HepG2 (cell line): ENCODE data around the gene CRYAB. TPM values are rescaled to one million over a fixed set of nuclear protein-coding genes. Genes with fewer than 3 reads are reported as not detected.

ENCODE experiments used
- ATAC-seq: fragments of 200-7000 bp; cut with Tn5 transposase; 3 replicates; pipeline ENCODE4 v1.9.1; 2020; ENCODE audit warnings: mild to moderate bottlenecking, moderate library complexity
- BruUV-seq: library from RNA; stranded (reverse); fragments of 400-500 nt; replicated peaks from 2 replicates; lab custom pipeline; 2021; lab: Mats Ljungman, UMichigan
- CTCF ChIA-PET: fragments of 300-600 bp; formaldehyde crosslinking; extraction: SDS; loops from one replicate; lab custom pipeline; 2021; ENCODE audit warnings: low total read pairs, inconsistent platforms, low intra/inter-chr PET ratio; lab: Yijun Ruan, JAX
- POLR2A ChIA-PET: fragments of 350-600 bp; sonication (Branson Sonifier 250); formaldehyde crosslinking; loops from one replicate; lab custom pipeline; 2020; ENCODE audit warnings: antibody characterized with exemption, inconsistent platforms; lab: Yijun Ruan, JAX
- DNase-seq: peaks from one replicate; pipeline ENCODE4 v3.0.0-alpha.2; 2015; ENCODE audit warnings: low spot score
- FAIRE-seq: peaks from 3 replicates; lab custom pipeline; 2011; peaks lifted over from hg19 to GRCh38; lab: Jason Lieb, UNC
- H2AFZ ChIP-seq: one replicate; pipeline ENCODE4 v1.6.1; 2011; ENCODE audit warnings: low read length, inconsistent platforms
- H3K27ac ChIP-seq: fragments of 300-600 bp; 3 replicates; pipeline ENCODE4 v1.8.0; 2011; ENCODE audit warnings: mixed run types, mild to moderate bottlenecking, mixed read lengths, low read length, inconsistent platforms; ENCODE audit not compliant: insufficient read depth; ENCODE audit errors: extremely low read length
- H3K27me3 ChIP-seq, 2 experiments: fragments of 200-600 bp in 1 of 2; 2 replicates in 1 of 2; 3 replicates in 1 of 2; pipeline versions ENCODE4 v1.6.0 to v1.8.0; 2011; ENCODE audit warnings: low read length in 2 of 2, mild to moderate bottlenecking in 2 of 2, moderate library complexity in 2 of 2, inconsistent platforms in 1 of 2; ENCODE audit not compliant: insufficient read depth in 2 of 2, control insufficient read depth in 1 of 2
- H3K36me3 ChIP-seq, 2 experiments: fragments of 200-600 bp in 1 of 2; replicated peaks in 1 of 2; 2 replicates in 1 of 2; 3 replicates in 1 of 2; pipeline versions ENCODE4 v1.5.1 to v1.8.0; 2011; ENCODE audit warnings: low read length in 2 of 2, inconsistent platforms in 1 of 2; ENCODE audit not compliant: insufficient read depth in 2 of 2, control insufficient read depth in 1 of 2
- H3K4me1 ChIP-seq: 2 replicates; pipeline ENCODE4 v1.5.1; 2012; ENCODE audit warnings: low read length, inconsistent platforms; ENCODE audit not compliant: insufficient read depth
- H3K4me2 ChIP-seq: 2 replicates; pipeline ENCODE4 v1.6.0; 2011; ENCODE audit warnings: low read depth, low read length, inconsistent platforms
- H3K4me3 ChIP-seq, 3 experiments: fragments of 200-600 bp in 1 of 3; sonication (generic), shearing (Covaris generic) in 1 of 3; replicated peaks in 1 of 3; 2 replicates each; pipeline ENCODE4 v1.5.1; 2011 to 2016; ENCODE audit warnings: low read length in 3 of 3, inconsistent platforms in 2 of 3, low read depth in 2 of 3, mild to moderate bottlenecking in 2 of 3, control low read depth in 1 of 3, mixed read lengths in 1 of 3; ENCODE audit not compliant: insufficient read depth in 1 of 3
- H3K79me2 ChIP-seq: one replicate; pipeline ENCODE4 v1.6.1; 2011; ENCODE audit warnings: low read length, inconsistent platforms; ENCODE audit not compliant: insufficient read depth
- H3K9ac ChIP-seq: 2 replicates; pipeline ENCODE4 v1.6.0; 2011; ENCODE audit warnings: mild to moderate bottlenecking, low read depth, low read length, inconsistent platforms; ENCODE audit not compliant: insufficient read depth
- H3K9me3 ChIP-seq: 2 replicates; pipeline ENCODE4 v1.5.1; 2012; ENCODE audit warnings: mild to moderate bottlenecking, low read length
- H4K20me1 ChIP-seq: 2 replicates; pipeline ENCODE4 v1.6.0; 2011; ENCODE audit warnings: inconsistent platforms, mild to moderate bottlenecking, low read length, moderate library complexity; ENCODE audit not compliant: insufficient read depth
- ATAD3A ChIP-seq: sonication (generic); formaldehyde crosslinking; IDR thresholded peaks from 2 replicates; pipeline ENCODE4 v1.4.0; 2020; ENCODE audit warnings: missing genetic modification reagents
- CAMTA2 ChIP-seq: sonication (generic); formaldehyde crosslinking; IDR thresholded peaks from 2 replicates; pipeline ENCODE4 v1.4.0; 2020; ENCODE audit warnings: mild to moderate bottlenecking, missing genetic modification reagents, borderline replicate concordance
- CCDC6 ChIP-seq: sonication (generic); formaldehyde crosslinking; IDR thresholded peaks from 2 replicates; pipeline ENCODE4 v1.8.1; 2022; ENCODE audit warnings: mild to moderate bottlenecking, missing genetic modification reagents, moderate library complexity
- CREB1 ChIP-seq, 2 experiments: fragments of 450-650 bp in 1 of 2; IDR thresholded peaks; 2 replicates each; pipeline ENCODE4 v1.6.1; 2016 to 2017; ENCODE audit warnings: control low read depth in 1 of 2, mild to moderate bottlenecking in 1 of 2, missing compliant biosample characterization in 1 of 2, missing genetic modification characterization in 1 of 2
- FOXA1 ChIP-seq, 2 experiments: fragments of 450-650 bp in 1 of 2; sonication (generic) in 1 of 2; formaldehyde crosslinking in 1 of 2; IDR thresholded peaks; 2 replicates each; pipeline versions ENCODE4 v1.4.0 to v1.6.1; 2016 to 2020; ENCODE audit warnings: missing genetic modification reagents in 1 of 2
- GATAD1 ChIP-seq: IDR thresholded peaks from 2 replicates; pipeline ENCODE4 v1.6.1; 2016; ENCODE audit warnings: missing genetic modification reagents, missing compliant biosample characterization
- HOXA9 ChIP-seq: sonication (generic); formaldehyde crosslinking; IDR thresholded peaks from 2 replicates; pipeline ENCODE4 v1.8.1; 2022; ENCODE audit warnings: missing genetic modification reagents, mild to moderate bottlenecking, moderate library complexity, borderline replicate concordance
- MED13 ChIP-seq: sonication (generic); formaldehyde crosslinking; IDR thresholded peaks from 2 replicates; pipeline ENCODE4 v1.5.0; 2020; ENCODE audit warnings: missing genetic modification reagents
- PAX8 ChIP-seq: sonication (generic); formaldehyde crosslinking; IDR thresholded peaks from 2 replicates; pipeline ENCODE4 v1.8.0; 2022; ENCODE audit warnings: mild to moderate bottlenecking, missing genetic modification reagents, borderline replicate concordance
- SNAPC4 ChIP-seq: sonication (generic); formaldehyde crosslinking; IDR thresholded peaks from 2 replicates; pipeline ENCODE4 v1.4.0; 2020; ENCODE audit warnings: mild to moderate bottlenecking, missing genetic modification reagents
- ZBTB14 ChIP-seq: sonication (generic); formaldehyde crosslinking; IDR thresholded peaks from 2 replicates; pipeline ENCODE4 v1.4.0; 2020; ENCODE audit warnings: missing genetic modification reagents
- ZNF136 ChIP-seq: sonication (generic); formaldehyde crosslinking; IDR thresholded peaks from 2 replicates; pipeline ENCODE4 v1.8.1; 2022; ENCODE audit warnings: low read depth, mild to moderate bottlenecking, moderate library complexity, missing genetic modification reagents
- ZNF841 ChIP-seq: sonication (generic); formaldehyde crosslinking; IDR thresholded peaks from 2 replicates; pipeline ENCODE4 v1.8.1; 2023; ENCODE audit warnings: missing genetic modification reagents, borderline replicate concordance
- WGBS: methylation state at CpG from one replicate; pipeline ENCODE4 v1.1.6; 2017; ENCODE audit warnings: low lambda C conversion rate; 5-methylcytosine and 5-hydroxymethylcytosine counted together
- in situ Hi-C: cut with HindIII; loops from 2 replicates; pipeline ENCODE4 v1.10.0; 2017; ENCODE audit warnings: low pct_unique_long_range_greater_than_20kb; ENCODE audit not compliant: extremely low pct_ligation_motif_present
- intact Hi-C: fragments of 100-400 bp; cut with micrococcal nuclease; formaldehyde crosslinking; loops from one replicate; pipeline ENCODE4 v1.10.0; 2022; ENCODE audit not compliant: unreplicated experiment
- polyA plus RNA-seq, 8 experiments: library from polyadenylated mRNA; depleted of rRNA in 3 of 8; stranded (reverse) in 7 of 8; unstranded in 1 of 8; fragments of >200 nt; fragmentation: Illumina TruSeq in 4 of 8; extraction: Trizol in 4 of 8; gene quantifications; 2 replicates each; pipeline versions ENCODE4 v1.2.1 to v1.2.3, GENCODE V29; 2011 to 2016; ENCODE audit warnings: low read depth in 4 of 8, missing spikeins in 1 of 8, mixed read lengths in 1 of 8; ENCODE audit not compliant: insufficient read depth in 1 of 8
- total RNA-seq, 5 experiments: library from RNA; depleted of rRNA; stranded (reverse); fragments of >200 nt; fragmentation: Illumina TruSeq; extraction: Trizol; gene quantifications; 2 replicates each; pipeline ENCODE4 v1.2.3, GENCODE V29; 2016; ENCODE audit warnings: low read depth in 1 of 5
- TF ChIP-seq, protein P1 (sequence below): sonication (generic); formaldehyde crosslinking; IDR thresholded peaks from 2 replicates; pipeline ENCODE4 v1.5.1; 2020; ENCODE audit warnings: missing genetic modification reagents, mild to moderate bottlenecking, borderline replicate concordance

The CRYAB gene
- total and polyA plus RNA-seq, 2 of the 13 experiments (the other 11 are each of a cell fraction or from before 2014, with no cell fraction given), result 0.55 to 1.1 TPM

DNA sequence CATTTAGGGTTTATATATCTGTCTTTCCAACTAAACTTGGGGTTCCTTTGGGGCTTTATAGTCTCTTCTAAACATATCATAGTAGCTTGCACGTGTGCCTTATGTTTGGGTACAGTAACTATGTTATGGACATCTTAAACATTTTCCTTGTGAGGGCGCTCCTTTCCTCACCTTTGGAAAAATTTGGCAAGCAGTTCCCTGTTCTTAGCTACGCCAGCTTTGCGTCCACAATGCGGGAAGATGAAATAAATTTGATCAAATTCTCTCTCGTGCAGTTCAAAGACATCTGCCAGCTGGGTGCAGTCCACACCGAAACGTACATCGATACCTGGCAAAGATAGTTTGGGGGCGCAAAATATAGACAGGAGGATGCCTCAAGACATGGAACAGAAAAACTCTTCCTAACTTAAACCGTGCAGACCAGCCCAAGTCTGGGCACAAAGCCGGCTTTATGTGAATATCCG, 33.2 kb downstream of the CRYAB start (continued):
- no peak for TF ChIP-seq HOXA9 (CRISPR knock-in tag)

GRCh38 chr11:111871693-111872161, 39.8 kb downstream of the CRYAB start:
- H3K36me3 ChIP-seq, result peaks cover 7 to 24% of the 10 kb centered on the region in 2 experiments; a peak in 4 of 5 replicates
- DNase-seq (no peak), ATAC-seq (no peak), FAIRE-seq (no peak)
- H3K4me1 ChIP-seq, result peaks cover 24% of the 10 kb centered on the region
- ChIA-PET POLR2A (interaction anchor here (0.8 to 2.8 kb wide), 14 partner anchors 8 to 215 kb away, joined by 3 to 21 read pairs (median 6); partner anchors contain the start of genes C11orf52, CFAP68, PPP2R1B and SDHD), CTCF (no interaction called here)
- no peaks in the 10 kb centered on the region for H3K9me3 ChIP-seq
- H2AFZ ChIP-seq, result peak overlapping the region; percentile 95
- in situ Hi-C loops, result no loop called here
- H3K79me2 ChIP-seq, result peaks cover 4% of the 10 kb centered on the region
- peak overlapping the region; percentile 94 to 98 (median 95) for H3K4me3 ChIP-seq
- intact Hi-C loops, result no loop called here
- H4K20me1 ChIP-seq, result no peaks in the 10 kb centered on the region
- peak overlapping the region; percentile 92 for H3K27ac ChIP-seq
- H3K9ac ChIP-seq, result peak overlapping the region; percentile 92
- H3K4me2 ChIP-seq, result peak overlapping the region; percentile 97
- WGBS, result 51% methylated on average over 5 of the region's 5 CpGs
- no peaks in the 10 kb centered on the region for H3K27me3 ChIP-seq
- TSS peak; percentile 78 for BruUV-seq
- TF ChIP-seq CREB1 (IDR thresholded peaks at IDR 0.05) (no peak), CREB1 (CRISPR knock-in tag; IDR thresholded peaks at IDR 0.05) (peak; percentile 55; the same call in 1 of the 2 replicates), ZNF136 (CRISPR knock-in tag) (0 out of 2 replicates have a peak, but pooled peaks have one; percentile 9), ZBTB14 (no peak), FOXA1 (IDR thresholded peaks at IDR 0.05) (no peak), FOXA1 (CRISPR knock-in tag; IDR thresholded peaks at IDR 0.05) (no peak), GATAD1 (CRISPR knock-in tag) (no peak), CCDC6 (CRISPR knock-in tag) (no peak), ATAD3A (CRISPR knock-in tag) (no peak), MED13 (CRISPR knock-in tag) (no peak), CAMTA2 (CRISPR knock-in tag) (no peak), SNAPC4 (0 out of 2 replicates have a peak, but pooled peaks have one; percentile 16), PAX8 (no peak), ZNF841 (no peak)
- TF ChIP-seq, protein P1, sequence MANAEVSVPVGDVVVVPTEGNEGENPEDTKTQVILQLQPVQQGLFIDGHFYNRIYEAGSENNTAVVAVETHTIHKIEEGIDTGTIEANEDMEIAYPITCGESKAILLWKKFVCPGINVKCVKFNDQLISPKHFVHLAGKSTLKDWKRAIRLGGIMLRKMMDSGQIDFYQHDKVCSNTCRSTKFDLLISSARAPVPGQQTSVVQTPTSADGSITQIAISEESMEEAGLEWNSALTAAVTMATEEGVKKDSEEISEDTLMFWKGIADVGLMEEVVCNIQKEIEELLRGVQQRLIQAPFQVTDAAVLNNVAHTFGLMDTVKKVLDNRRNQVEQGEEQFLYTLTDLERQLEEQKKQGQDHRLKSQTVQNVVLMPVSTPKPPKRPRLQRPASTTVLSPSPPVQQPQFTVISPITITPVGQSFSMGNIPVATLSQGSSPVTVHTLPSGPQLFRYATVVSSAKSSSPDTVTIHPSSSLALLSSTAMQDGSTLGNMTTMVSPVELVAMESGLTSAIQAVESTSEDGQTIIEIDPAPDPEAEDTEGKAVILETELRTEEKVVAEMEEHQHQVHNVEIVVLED (CRISPR knock-in tag), result peak; percentile 0; the same call in 1 of the 2 replicates
